NCI-H2107 treated with DMSO at 0.1 percent for 48 hours (cell line): Measurements from ENCODE around the gene SAAL1.

Experiments
- DNase-seq: peaks from one replicate; lab custom pipeline; 2025; ENCODE audit not compliant: unreplicated experiment; lab: John Stamatoyannopoulos, UW

Gene SAAL1

GRCh38 chr11:18088366-18088765, 17.5 kb downstream of the SAAL1 start:
- no peak for DNase-seq

GRCh38 chr11:18081551-18081950, 24.3 kb downstream of the SAAL1 start:
- DNase-seq: no peak

- no peak for DNase-seq
Observed at GRCh38 chr11:18080451-18080850, 25.4 kb downstream of the SAAL1 start.

- DNase-seq: no peak
Observed at GRCh38 chr11:18078909-18079308, 27.0 kb downstream of the SAAL1 start.

- no peak for DNase-seq
Observed at GRCh38 chr11:18075444-18075843, 30.4 kb downstream of the SAAL1 start.

GRCh38 chr11:18071098-18071705, 34.7 kb downstream of the SAAL1 start:
- DNase-seq: no peak

GRCh38 chr11:18067372-18067771, 38.5 kb downstream of the SAAL1 start:
- DNase-seq: no peak

GRCh38 chr11:18066626-18067025, 39.3 kb downstream of the SAAL1 start:
- no peak for DNase-seq

- DNase-seq: peak; percentile 84
Observed at GRCh38 chr11:18065572-18065971, 40.3 kb downstream of the SAAL1 start.

- DNase-seq: peak; percentile 7
Observed at GRCh38 chr11:18064450-18065054, 41.3 kb downstream of the SAAL1 start.

GRCh38 chr11:18063862-18064434, 41.9 kb downstream of the SAAL1 start:
- peak; percentile 57 for DNase-seq

GRCh38 chr11:18063125-18063524, 42.8 kb downstream of the SAAL1 start:
- peak; percentile 14 for DNase-seq

GRCh38 chr11:18061351-18061750, 44.5 kb downstream of the SAAL1 start:
- no peak for DNase-seq

- DNase-seq: no peak
Observed at GRCh38 chr11:18056561-18057181, 49.2 kb downstream of the SAAL1 start.

- DNase-seq: no peak
Observed at GRCh38 chr11:18054511-18055103, 51.3 kb downstream of the SAAL1 start.

GRCh38 chr11:18050848-18051247, 55.0 kb downstream of the SAAL1 start:
- DNase-seq: no peak

GRCh38 chr11:18046116-18046777, 59.6 kb downstream of the SAAL1 start, which contains the start of gene TPH1:
Gene TPH1 (minus strand): TSS chr11:18046269. CDS start chr11:18040762, 5,507 bp downstream.
- no peak for DNase-seq

GRCh38 chr11:18036456-18036855, 69.4 kb downstream of the SAAL1 start:
- DNase-seq: no peak
